HCT116 (cell line): Measurements from ENCODE around the gene PBX3.

ENCODE experiments used
- ATF3 ChIP-seq: IDR thresholded peaks from 2 replicates; pipeline ENCODE4 v1.6.1; 2012
- CEBPB ChIP-seq: IDR thresholded peaks from 2 replicates; pipeline ENCODE4 v1.6.1; 2012; ENCODE audit warnings: low read depth
- EZH2 ChIP-seq: fragments of 200-600 bp; sonication (generic); IDR thresholded peaks from 2 replicates; pipeline ENCODE4 v1.6.1; 2017; ENCODE audit warnings: antibody characterized with exemption, mixed run types
- JUND ChIP-seq: IDR thresholded peaks from 2 replicates; pipeline ENCODE4 v1.6.1; 2012
- POLR2A ChIP-seq: IDR thresholded peaks from 2 replicates; pipeline ENCODE4 v1.7.0; 2011; ENCODE audit warnings: borderline replicate concordance; ENCODE audit not compliant: insufficient read depth, insufficient read length; ENCODE audit errors: extremely low read depth
- POLR2AphosphoS5 ChIP-seq: IDR thresholded peaks from 2 replicates; pipeline ENCODE4 v1.6.1; 2011; ENCODE audit warnings: mild to moderate bottlenecking, low read depth, low read length, moderate library complexity
- RAD21 ChIP-seq: IDR thresholded peaks from 2 replicates; pipeline ENCODE4 v1.6.1; 2012; ENCODE audit warnings: low read depth, mild to moderate bottlenecking
- REST ChIP-seq: IDR thresholded peaks from 2 replicates; pipeline ENCODE4 v1.6.1; 2012; ENCODE audit warnings: low read depth
- SP1 ChIP-seq: IDR thresholded peaks from 2 replicates; pipeline ENCODE4 v1.6.1; 2012; ENCODE audit warnings: low read depth
- TCF7L2 ChIP-seq: IDR thresholded peaks from 2 replicates; pipeline ENCODE4 v1.7.0; 2011; ENCODE audit warnings: borderline replicate concordance, inconsistent platforms; ENCODE audit not compliant: insufficient read depth, insufficient read length; ENCODE audit errors: extremely low read depth
- TF ChIP-seq, protein P1 (sequence below), 3 experiments: fragments of 200-600 bp in 1 of 3; sonication (generic) in 1 of 3; IDR thresholded peaks in 2 of 3; conservative IDR thresholded peaks in 1 of 3; 2 replicates each; pipeline ENCODE4 v1.5.1; 2012 to 2017; ENCODE audit warnings: low read depth in 2 of 3, low read length in 2 of 3, antibody characterized with exemption in 1 of 3, borderline replicate concordance in 1 of 3, control low read depth in 1 of 3, mild to moderate bottlenecking in 1 of 3, mixed read lengths in 1 of 3, mixed run types in 1 of 3, moderate library complexity in 1 of 3; ENCODE audit not compliant: insufficient read depth in 1 of 3
- TF ChIP-seq, protein P2 (sequence below): IDR thresholded peaks from 2 replicates; pipeline ENCODE4 v1.6.1; 2012
- TF ChIP-seq, protein P3 (sequence below): IDR thresholded peaks from 2 replicates; pipeline ENCODE4 v1.6.1; 2011; ENCODE audit warnings: mild to moderate bottlenecking, low read length, moderate library complexity; ENCODE audit not compliant: insufficient replicate concordance; ENCODE audit errors: extremely low read depth

DNA sequence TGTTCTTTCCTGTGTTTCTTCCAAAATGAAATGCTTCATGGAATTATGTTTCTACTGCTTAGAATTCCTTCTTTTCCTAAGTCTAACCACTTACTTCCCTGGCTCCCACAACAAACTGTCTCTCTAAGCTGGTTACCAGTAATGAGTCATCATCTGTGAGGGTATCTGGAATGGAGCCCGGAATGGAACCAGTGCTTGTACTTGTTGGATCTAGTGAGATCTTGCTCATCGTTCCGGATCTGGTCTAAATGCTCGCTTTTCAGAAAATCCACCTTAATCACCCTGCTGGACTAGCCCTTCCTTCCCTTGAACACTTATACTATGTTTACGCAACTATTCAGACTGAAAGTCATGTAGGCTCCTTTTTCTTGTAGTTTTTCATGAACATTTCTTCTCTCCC lies 184.8 kb downstream of the PBX3 start:
- TF ChIP-seq, protein P1, sequence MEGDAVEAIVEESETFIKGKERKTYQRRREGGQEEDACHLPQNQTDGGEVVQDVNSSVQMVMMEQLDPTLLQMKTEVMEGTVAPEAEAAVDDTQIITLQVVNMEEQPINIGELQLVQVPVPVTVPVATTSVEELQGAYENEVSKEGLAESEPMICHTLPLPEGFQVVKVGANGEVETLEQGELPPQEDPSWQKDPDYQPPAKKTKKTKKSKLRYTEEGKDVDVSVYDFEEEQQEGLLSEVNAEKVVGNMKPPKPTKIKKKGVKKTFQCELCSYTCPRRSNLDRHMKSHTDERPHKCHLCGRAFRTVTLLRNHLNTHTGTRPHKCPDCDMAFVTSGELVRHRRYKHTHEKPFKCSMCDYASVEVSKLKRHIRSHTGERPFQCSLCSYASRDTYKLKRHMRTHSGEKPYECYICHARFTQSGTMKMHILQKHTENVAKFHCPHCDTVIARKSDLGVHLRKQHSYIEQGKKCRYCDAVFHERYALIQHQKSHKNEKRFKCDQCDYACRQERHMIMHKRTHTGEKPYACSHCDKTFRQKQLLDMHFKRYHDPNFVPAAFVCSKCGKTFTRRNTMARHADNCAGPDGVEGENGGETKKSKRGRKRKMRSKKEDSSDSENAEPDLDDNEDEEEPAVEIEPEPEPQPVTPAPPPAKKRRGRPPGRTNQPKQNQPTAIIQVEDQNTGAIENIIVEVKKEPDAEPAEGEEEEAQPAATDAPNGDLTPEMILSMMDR (IDR thresholded peaks at IDR 0.05 in 2 of 3, conservative IDR thresholded peaks at IDR 0.05 in 1 of 3; ENCODE audit: borderline replicate concordance in 1 of 3, insufficient read depth in 1 of 3, low read depth in 2 of 3, low read length in 2 of 3) = no peak
- TF ChIP-seq REST (no peak), CEBPB (peak; percentile 38; the same call in 1 of the 2 replicates), POLR2A (no peak), POLR2AphosphoS5 (peak; percentile 31; the same call in 1 of the 2 replicates), RAD21 (no peak), JUND (peak; percentile 82), SP1 (peak; percentile 69), EZH2 (no peak), ATF3 (no peak), TCF7L2 (peak; percentile 8)
- TF ChIP-seq, protein P2, sequence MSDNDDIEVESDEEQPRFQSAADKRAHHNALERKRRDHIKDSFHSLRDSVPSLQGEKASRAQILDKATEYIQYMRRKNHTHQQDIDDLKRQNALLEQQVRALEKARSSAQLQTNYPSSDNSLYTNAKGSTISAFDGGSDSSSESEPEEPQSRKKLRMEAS = no peak
- TF ChIP-seq, protein P3, sequence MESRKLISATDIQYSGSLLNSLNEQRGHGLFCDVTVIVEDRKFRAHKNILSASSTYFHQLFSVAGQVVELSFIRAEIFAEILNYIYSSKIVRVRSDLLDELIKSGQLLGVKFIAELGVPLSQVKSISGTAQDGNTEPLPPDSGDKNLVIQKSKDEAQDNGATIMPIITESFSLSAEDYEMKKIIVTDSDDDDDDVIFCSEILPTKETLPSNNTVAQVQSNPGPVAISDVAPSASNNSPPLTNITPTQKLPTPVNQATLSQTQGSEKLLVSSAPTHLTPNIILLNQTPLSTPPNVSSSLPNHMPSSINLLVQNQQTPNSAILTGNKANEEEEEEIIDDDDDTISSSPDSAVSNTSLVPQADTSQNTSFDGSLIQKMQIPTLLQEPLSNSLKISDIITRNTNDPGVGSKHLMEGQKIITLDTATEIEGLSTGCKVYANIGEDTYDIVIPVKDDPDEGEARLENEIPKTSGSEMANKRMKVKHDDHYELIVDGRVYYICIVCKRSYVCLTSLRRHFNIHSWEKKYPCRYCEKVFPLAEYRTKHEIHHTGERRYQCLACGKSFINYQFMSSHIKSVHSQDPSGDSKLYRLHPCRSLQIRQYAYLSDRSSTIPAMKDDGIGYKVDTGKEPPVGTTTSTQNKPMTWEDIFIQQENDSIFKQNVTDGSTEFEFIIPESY = no peak
